Sigmoid colon (tissue), 7 donors: ENCODE measurements around the gene LARGE1. TPM values are rescaled to one million over a fixed set of nuclear protein-coding genes. Genes with fewer than 3 reads are reported as not detected.

Experiments
- DNase-seq: peaks from one replicate; pipeline ENCODE4 v3.0.0-alpha.2; 2019
- H3K27ac ChIP-seq, 4 donors: fragments of 200-600 bp; sonication (generic); one replicate each; pipeline ENCODE4 v1.5.1; 2016 to 2019; ENCODE audit warnings: mild to moderate bottlenecking in 1 of 4
- H3K27me3 ChIP-seq, 3 donors: fragments of 200-600 bp; sonication (generic); one replicate each; pipeline ENCODE4 v1.5.1; 2019; ENCODE audit warnings: mild to moderate bottlenecking in 1 of 3
- H3K36me3 ChIP-seq, 4 donors: fragments of 200-600 bp; sonication (generic); one replicate each; pipeline ENCODE4 v1.5.1; 2016 to 2019
- H3K4me1 ChIP-seq, 4 donors: fragments of 200-600 bp; sonication (generic); one replicate each; pipeline ENCODE4 v1.5.1; 2017 to 2019
- H3K4me3 ChIP-seq, 4 donors: fragments of 200-600 bp; sonication (generic); one replicate each; pipeline ENCODE4 v1.5.1; 2017 to 2019; ENCODE audit warnings: mild to moderate bottlenecking in 2 of 4, moderate library complexity in 1 of 4
- H3K9me3 ChIP-seq, 4 donors: fragments of 200-600 bp in 3 of 4; sonication (generic) in 3 of 4; one replicate each; pipeline versions ENCODE4 v1.5.1 to v1.6.1; 2013 to 2019
- CTCF ChIP-seq, 4 experiments: fragments of 450-650 bp in 3 of 4; fragments of 200-600 bp in 1 of 4; IDR thresholded peaks; one replicate each; pipeline ENCODE4 v1.5.1; 2016 to 2019; ENCODE audit warnings: antibody characterized with exemption in 4 of 4, mild to moderate bottlenecking in 3 of 4, moderate library complexity in 2 of 4
- EP300 ChIP-seq, 4 donors: sonication (generic); formaldehyde crosslinking; IDR thresholded peaks; one replicate each; pipeline ENCODE4 v1.6.1; 2017; ENCODE audit warnings: antibody characterized with exemption in 4 of 4
- POLR2A ChIP-seq, 2 donors: fragments of 450-650 bp; IDR thresholded peaks; one replicate each; pipeline ENCODE4 v1.6.1; 2016; ENCODE audit warnings: antibody characterized with exemption in 2 of 2, mild to moderate bottlenecking in 2 of 2, moderate library complexity in 2 of 2
- POLR2AphosphoS5 ChIP-seq, 4 donors: sonication (generic); formaldehyde crosslinking; IDR thresholded peaks; one replicate each; pipeline ENCODE4 v1.6.1; 2017; ENCODE audit warnings: antibody characterized with exemption in 4 of 4
- WGBS, 2 donors: extraction: QIAGEN DNeasy Blood & Tissue Kit; methylation state at CpG; one replicate each; pipeline ENCODE4 v1.1.7; 2013; 5-methylcytosine and 5-hydroxymethylcytosine counted together
- intact Hi-C: fragments of 100-400 bp; cut with DNase I; formaldehyde crosslinking; loops from one replicate; pipeline ENCODE4 v1.15.1; 2023
- polyA plus RNA-seq, 3 donors: library from polyadenylated mRNA; stranded (reverse); fragments of 200-250 nt; gene quantifications; one replicate each; pipeline ENCODE4 v1.2.3, GENCODE V29; 2013
- total RNA-seq, 4 donors: library from RNA; depleted of rRNA; stranded (reverse); fragments of >200 nt; gene quantifications; one replicate each; pipeline ENCODE4 v1.1.0, GENCODE V29; 2016
- donor health status: healthy with polysubstance abuse.
- donor health status: Bipolar disorder and iron deficiency.
- donor health status: healthy.

LARGE1 gene
- total and polyA plus RNA-seq, 7 donors, result 5.8 to 74.4 (median 38.0) TPM

GRCh38 chr22:33397381-33397907 is 522.8 kb downstream of the LARGE1 start:
- H3K4me1 ChIP-seq, result no peaks in the 10 kb centered on the region
- WGBS, 2 donors, result 95 to 97% methylated on average over 4 of the region's 4 CpGs
- intact Hi-C loops, result no loop called here
- no peaks in the 10 kb centered on the region for H3K27me3 ChIP-seq
- DNase-seq, result no peak
- no peaks in the 10 kb centered on the region for H3K9me3 ChIP-seq
- peaks cover 0 to 10% (median 2%) of the 10 kb centered on the region in 4 donors for H3K36me3 ChIP-seq
- no peak for TF ChIP-seq POLR2A (IDR thresholded peaks at IDR 0.05)
- TF ChIP-seq POLR2AphosphoS5 (IDR thresholded peaks at IDR 0.05), result no peak
- no peak for TF ChIP-seq EP300 (IDR thresholded peaks at IDR 0.05)
- no peak for TF ChIP-seq CTCF (IDR thresholded peaks at IDR 0.05)
- no peak overlapping the region for H3K27ac ChIP-seq
- H3K4me3 ChIP-seq, result no peak overlapping the region

- WGBS, 2 donors, result 27 to 60% methylated on average over 6 of the region's 6 CpGs
- Histone ChIP-seq H3K4me1 (no peaks in the 10 kb centered on the region), H3K36me3 (no peaks in the 10 kb centered on the region), H3K4me3 (no peak overlapping the region), H3K27ac (no peak overlapping the region), H3K9me3 (no peaks in the 10 kb centered on the region), H3K27me3 (no peaks in the 10 kb centered on the region)
- TF ChIP-seq POLR2A (IDR thresholded peaks at IDR 0.05), result no peak
- TF ChIP-seq POLR2AphosphoS5 (IDR thresholded peaks at IDR 0.05), result no peak
- TF ChIP-seq CTCF (IDR thresholded peaks at IDR 0.05), result no peak
- TF ChIP-seq EP300 (IDR thresholded peaks at IDR 0.05), result no peak
- intact Hi-C loops, result no loop called here
- DNase-seq, result no peak
These were observed 526.8 kb downstream of the LARGE1 start for GRCh38 chr22:33393432-33393831.

GRCh38 chr22:33391298-33391697 is 529.0 kb downstream of the LARGE1 start:
- H3K9me3 ChIP-seq, result no peaks in the 10 kb centered on the region
- intact Hi-C loops, result no loop called here

GRCh38 chr22:33389936-33390335 is 530.3 kb downstream of the LARGE1 start:
- no peak overlapping the region for H3K27ac ChIP-seq
- no peak overlapping the region for H3K4me3 ChIP-seq
- no peaks in the 10 kb centered on the region for H3K27me3 ChIP-seq
- WGBS, 2 donors, result 78 to 86% methylated on average over 4 of the region's 4 CpGs
- TF ChIP-seq POLR2AphosphoS5 (IDR thresholded peaks at IDR 0.05) (no peak), CTCF (IDR thresholded peaks at IDR 0.05) (no peak)
- intact Hi-C loops, result no loop called here
- no peaks in the 10 kb centered on the region for H3K9me3 ChIP-seq
- H3K4me1 ChIP-seq, result no peaks in the 10 kb centered on the region
- no peaks in the 10 kb centered on the region for H3K36me3 ChIP-seq
- no peak for DNase-seq

More at GRCh38 chr22:33391298-33391697, 529.0 kb downstream of the LARGE1 start:
- no peaks in the 10 kb centered on the region for H3K27me3 ChIP-seq
- H3K36me3 ChIP-seq, result no peaks in the 10 kb centered on the region
- H3K27ac ChIP-seq, result no peak overlapping the region
- H3K4me3 ChIP-seq, result no peak overlapping the region
- TF ChIP-seq POLR2AphosphoS5 (IDR thresholded peaks at IDR 0.05) (no peak), POLR2A (IDR thresholded peaks at IDR 0.05) (no peak), EP300 (IDR thresholded peaks at IDR 0.05) (no peak), CTCF (IDR thresholded peaks at IDR 0.05) (no peak)
- no peak for DNase-seq
- H3K4me1 ChIP-seq, result no peaks in the 10 kb centered on the region

- H3K27ac ChIP-seq, result no peak overlapping the region
- intact Hi-C loops, result no loop called here
- no peaks in the 10 kb centered on the region for H3K4me1 ChIP-seq
- no peak overlapping the region for H3K4me3 ChIP-seq
- H3K9me3 ChIP-seq, result no peaks in the 10 kb centered on the region
- TF ChIP-seq EP300 (IDR thresholded peaks at IDR 0.05), result no peak
- no peak for TF ChIP-seq POLR2AphosphoS5 (IDR thresholded peaks at IDR 0.05)
- WGBS, 2 donors, result 71 to 86% methylated on average over 5 of the region's 5 CpGs
- no peak for DNase-seq
- H3K27me3 ChIP-seq, result no peaks in the 10 kb centered on the region
- H3K36me3 ChIP-seq, result peaks cover 0 to 33% (median 12%) of the 10 kb centered on the region in 4 donors
These were observed 534.0 kb downstream of the LARGE1 start for GRCh38 chr22:33386270-33386669.
